Endothelial cell of umbilical vein (primary cell): Measurements from ENCODE around the gene STK17B. TPM values are rescaled to one million over a fixed set of nuclear protein-coding genes. Genes with fewer than 3 reads are reported as not detected.

ENCODE experiments used
- BruUV-seq: library from RNA; stranded (reverse); fragments of 400-500 nt; replicated peaks from 2 replicates; lab custom pipeline; 2021; lab: Mats Ljungman, UMichigan
- CTCF ChIA-PET: fragments of 300-600, 350-600 bp; sonication (Branson Sonifier 250); formaldehyde crosslinking; loops from one replicate; lab custom pipeline; 2021; ENCODE audit warnings: antibody characterized with exemption, inconsistent platforms; lab: Charles Lee
- POLR2A ChIA-PET: fragments of 300-600, 350-600 bp; sonication (Branson Sonifier 250); formaldehyde crosslinking; loops from one replicate; lab custom pipeline; 2021; ENCODE audit warnings: antibody characterized with exemption, inconsistent platforms; lab: Charles Lee
- DNase-seq: peaks from one replicate; pipeline ENCODE4 v3.0.0-alpha.2; 2011; ENCODE audit warnings: low read depth, low spot score
- FAIRE-seq: peaks from 2 replicates; lab custom pipeline; 2011; peaks lifted over from hg19 to GRCh38; lab: Jason Lieb, UNC
- H2AFZ ChIP-seq: 2 replicates; pipeline ENCODE4 v1.6.0; 2012; ENCODE audit warnings: low read depth, low read length, control low read depth, inconsistent platforms
- H3K27ac ChIP-seq: 2 replicates; pipeline ENCODE4 v1.5.1; 2011; ENCODE audit warnings: low read depth, mild to moderate bottlenecking, control low read depth, low read length, moderate library complexity; ENCODE audit not compliant: insufficient read depth
- H3K27me3 ChIP-seq, 2 experiments: 2 replicates each; pipeline versions ENCODE4 v1.6.0 to v1.6.1; 2011; ENCODE audit warnings: low read length in 2 of 2, mixed read lengths in 1 of 2; ENCODE audit not compliant: control insufficient read depth in 2 of 2, insufficient read depth in 2 of 2
- H3K36me3 ChIP-seq, 2 experiments: 2 replicates in 1 of 2; 3 replicates in 1 of 2; pipeline ENCODE4 v1.5.1; 2011; ENCODE audit warnings: low read length in 2 of 2, mild to moderate bottlenecking in 1 of 2, moderate library complexity in 1 of 2; ENCODE audit not compliant: control insufficient read depth in 2 of 2, insufficient read depth in 2 of 2; ENCODE audit errors: extremely low read depth in 1 of 2
- H3K4me1 ChIP-seq: 3 replicates; pipeline ENCODE4 v1.5.1; 2011; ENCODE audit warnings: mild to moderate bottlenecking, low read length; ENCODE audit not compliant: control insufficient read depth, insufficient read depth; ENCODE audit errors: extremely low read depth
- H3K4me2 ChIP-seq: 2 replicates; pipeline ENCODE4 v1.6.1; 2011; ENCODE audit warnings: low read length, control low read depth, mixed read lengths; ENCODE audit not compliant: insufficient read depth
- H3K4me3 ChIP-seq, 3 experiments: fragments of 200-600 bp in 1 of 3; sonication (generic), shearing (Covaris generic) in 1 of 3; replicated peaks in 1 of 3; 2 replicates each; pipeline ENCODE4 v1.5.1; 2011 to 2016; ENCODE audit warnings: control low read depth in 3 of 3, low read length in 3 of 3, mild to moderate bottlenecking in 2 of 3, inconsistent platforms in 1 of 3, low read depth in 1 of 3, moderate library complexity in 1 of 3; ENCODE audit not compliant: insufficient read depth in 1 of 3
- H3K79me2 ChIP-seq: 2 replicates; pipeline ENCODE4 v1.6.0; 2012; ENCODE audit warnings: low read length, inconsistent platforms; ENCODE audit not compliant: control insufficient read depth, insufficient read depth
- H3K9ac ChIP-seq: replicated peaks from 2 replicates; pipeline ENCODE3; 2011; ENCODE audit warnings: low read length, control low read depth; ENCODE audit not compliant: insufficient read depth; ENCODE audit errors: extremely low read depth
- H3K9me1 ChIP-seq: replicated peaks from 3 replicates; pipeline ENCODE4 v1.6.0; 2011; ENCODE audit warnings: mild to moderate bottlenecking, low read length; ENCODE audit not compliant: control insufficient read depth, insufficient read depth; ENCODE audit errors: extremely low read depth
- H3K9me3 ChIP-seq: replicated peaks from 2 replicates; pipeline ENCODE4 v1.5.1; 2012; ENCODE audit warnings: low read length, inconsistent platforms; ENCODE audit not compliant: control insufficient read depth, insufficient read depth
- H4K20me1 ChIP-seq: replicated peaks from 2 replicates; pipeline ENCODE3; 2011; ENCODE audit warnings: mild to moderate bottlenecking, low read length; ENCODE audit not compliant: control insufficient read depth, insufficient read depth; ENCODE audit errors: extremely low read depth
- EZH2 ChIP-seq: IDR thresholded peaks from 2 replicates; pipeline ENCODE4 v1.6.1; 2012; ENCODE audit warnings: borderline replicate concordance, low read depth, mild to moderate bottlenecking, moderate library complexity, low read length, inconsistent platforms; ENCODE audit not compliant: severe bottlenecking
- FOS ChIP-seq: IDR thresholded peaks from 2 replicates; pipeline ENCODE4 v1.6.1; 2011; ENCODE audit warnings: mild to moderate bottlenecking, low read length, moderate library complexity, borderline replicate concordance; ENCODE audit not compliant: insufficient read depth
- GATA2 ChIP-seq: IDR thresholded peaks from 2 replicates; pipeline ENCODE4 v1.7.0; 2011; ENCODE audit warnings: low read depth, mild to moderate bottlenecking, moderate library complexity, mixed read lengths, low read length; ENCODE audit not compliant: insufficient read length, insufficient read depth
- JUN ChIP-seq: IDR thresholded peaks from 2 replicates; pipeline ENCODE4 v1.6.1; 2011; ENCODE audit warnings: borderline replicate concordance, low read depth; ENCODE audit not compliant: insufficient read length, insufficient read depth
- MYC ChIP-seq: IDR thresholded peaks from one replicate; pipeline ENCODE4 v1.6.1; 2011; ENCODE audit warnings: mild to moderate bottlenecking, low read depth, low read length
- POLR2A ChIP-seq: IDR thresholded peaks from 2 replicates; pipeline ENCODE4 v1.6.1; 2012; ENCODE audit warnings: low read depth, mild to moderate bottlenecking, control low read depth, low read length
- POLR2AphosphoS5 ChIP-seq: IDR thresholded peaks from 2 replicates; pipeline ENCODE4 v1.6.1; 2012; ENCODE audit warnings: low read depth, mild to moderate bottlenecking, control low read depth, low read length, moderate library complexity; ENCODE audit not compliant: insufficient read depth
- dilution Hi-C: fragments of 300-500 bp; cut with MboI; formaldehyde crosslinking; loops from one replicate; pipeline ENCODE4 v1.15.0; 2019; ENCODE audit warnings: low sequenced_read_pairs; ENCODE audit not compliant: extremely low pct_ligation_motif_present
- intact Hi-C: fragments of 100-400 bp; cut with micrococcal nuclease; formaldehyde crosslinking; loops from one replicate; pipeline ENCODE4 v1.10.0; 2022
- polyA plus RNA-seq, 4 experiments: library from polyadenylated mRNA; depleted of rRNA in 3 of 4; stranded (reverse) in 3 of 4; unstranded in 1 of 4; fragments of >200 nt; gene quantifications; 2 replicates each; pipeline versions ENCODE4 v1.2.1 to v1.2.3, GENCODE V29; 2011 to 2012; ENCODE audit warnings: missing spikeins in 1 of 4
- total RNA-seq: library from RNA; stranded (reverse); gene quantifications from 2 replicates; pipeline ENCODE4 v1.2.3, GENCODE V29; 2021
- TF ChIP-seq, protein P1 (sequence below): IDR thresholded peaks from 2 replicates; pipeline ENCODE4 v1.6.1; 2011; ENCODE audit not compliant: insufficient read depth, insufficient read length
- TF ChIP-seq, protein P2 (sequence below), 2 donors: IDR thresholded peaks; 1 replicate in 1 of 2; 2 replicates in 1 of 2; pipeline ENCODE4 v1.5.1; 2011; ENCODE audit warnings: low read length in 2 of 2, mild to moderate bottlenecking in 2 of 2, moderate library complexity in 2 of 2, control low read depth in 1 of 2, inconsistent platforms in 1 of 2, low read depth in 1 of 2; ENCODE audit not compliant: insufficient read depth in 1 of 2; ENCODE audit errors: extremely low read depth in 1 of 2

STK17B gene
- total and polyA plus RNA-seq, 2 donors (not counting 3 experiments of a cell fraction or from before 2014, with no cell fraction given) = 2.5 to 16.6 TPM

DNA sequence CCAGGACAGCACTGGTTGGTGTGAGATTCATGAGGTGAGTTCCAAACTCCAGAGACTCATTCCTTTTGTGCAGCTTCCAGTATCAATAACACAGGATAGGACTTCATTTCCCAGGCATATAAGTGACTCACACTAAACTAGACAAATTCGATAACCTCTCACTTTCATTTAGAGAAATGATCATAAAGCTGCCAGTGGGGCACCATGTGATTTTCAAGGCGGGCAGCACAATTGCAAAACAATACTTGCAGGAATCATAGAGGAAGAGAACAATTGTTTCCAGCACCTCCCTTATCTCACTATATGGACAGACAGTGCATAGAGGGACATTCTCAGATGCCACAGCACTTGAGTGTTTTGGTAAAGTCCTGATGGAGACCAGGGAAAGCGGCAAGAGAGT is 71.5 kb downstream of the STK17B start:
- Histone ChIP-seq H3K9me1 (no peaks in the 10 kb centered on the region), H3K27me3 (peaks cover 0 to 2% of the 10 kb centered on the region in 2 experiments), H3K27ac (no peak overlapping the region), H4K20me1 (no peaks in the 10 kb centered on the region), H3K79me2 (no peaks in the 10 kb centered on the region), H3K4me2 (peak overlapping the region; percentile 12), H2AFZ (peak overlapping the region; percentile 56), H3K9me3 (no peaks in the 10 kb centered on the region), H3K4me1 (peaks cover 6% of the 10 kb centered on the region), H3K9ac (no peak overlapping the region), H3K4me3 (no peak overlapping the region), H3K36me3 (no peaks in the 10 kb centered on the region)
- CTCF ChIA-PET = no interaction called here
- POLR2A ChIA-PET = no interaction called here
- intact Hi-C loops = no loop called here
- dilution Hi-C loops = no loop called here
- no TSS peak for BruUV-seq
- FAIRE-seq = peak; percentile 43
- TF ChIP-seq MYC (no peak), JUN (peak; percentile 25)
- peak; percentile 72 for DNase-seq

DNA sequence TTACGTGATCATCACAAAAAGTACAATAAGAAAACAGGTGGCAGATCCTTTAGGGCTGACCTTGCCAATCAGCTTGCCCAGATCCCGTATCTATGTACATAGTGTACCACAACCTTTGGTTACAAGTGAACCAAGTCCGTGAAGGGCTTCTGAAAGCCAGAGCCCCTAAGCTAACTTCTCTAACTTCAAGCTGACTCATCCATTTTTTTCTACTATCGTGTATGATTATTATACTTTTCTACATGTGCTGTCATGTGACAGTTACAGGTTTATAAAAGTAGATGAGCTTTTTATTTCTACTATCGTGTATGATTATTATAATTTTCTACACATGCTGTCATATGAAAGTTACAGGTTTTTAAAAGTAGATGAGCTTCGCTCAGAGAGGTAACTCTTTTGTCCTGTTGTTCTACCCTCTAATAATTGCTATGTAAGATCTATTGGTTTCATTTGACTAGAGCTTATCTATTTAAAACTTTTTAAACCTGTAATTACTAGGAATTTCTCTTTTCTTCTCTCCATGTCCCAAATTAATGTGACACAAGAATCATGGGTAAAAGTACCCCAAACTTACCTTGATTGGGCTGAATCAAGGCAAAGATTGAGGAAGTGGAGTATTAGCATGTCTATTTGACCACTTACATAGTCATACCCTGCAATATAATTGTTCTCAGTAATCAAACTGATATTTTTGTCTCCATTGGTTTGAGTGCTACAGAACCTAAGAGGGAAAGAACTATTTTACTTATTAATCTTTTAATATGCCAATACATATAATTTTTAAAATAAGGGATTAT is 73.3 kb downstream of the STK17B start:
- no peak overlapping the region for H3K9ac ChIP-seq
- no peak overlapping the region for H3K27ac ChIP-seq
- peaks cover 0 to 2% of the 10 kb centered on the region in 2 experiments for H3K27me3 ChIP-seq
- DNase-seq = no peak
- intact Hi-C loops = no loop called here
- ChIA-PET POLR2A (no interaction called here), CTCF (interaction anchor here (0.8 kb wide), 1 partner anchor 20 kb away, joined by 3 read pairs; no protein-coding TSS in a partner anchor)
- no peak overlapping the region for H3K4me2 ChIP-seq
- no TSS peak for BruUV-seq
- TF ChIP-seq FOS (no peak), POLR2A (no peak), JUN (no peak), EZH2 (no peak), MYC (no peak), GATA2 (no peak), POLR2AphosphoS5 (no peak)
- TF ChIP-seq, protein P1, sequence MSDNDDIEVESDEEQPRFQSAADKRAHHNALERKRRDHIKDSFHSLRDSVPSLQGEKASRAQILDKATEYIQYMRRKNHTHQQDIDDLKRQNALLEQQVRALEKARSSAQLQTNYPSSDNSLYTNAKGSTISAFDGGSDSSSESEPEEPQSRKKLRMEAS = no peak
- TF ChIP-seq, protein P2, sequence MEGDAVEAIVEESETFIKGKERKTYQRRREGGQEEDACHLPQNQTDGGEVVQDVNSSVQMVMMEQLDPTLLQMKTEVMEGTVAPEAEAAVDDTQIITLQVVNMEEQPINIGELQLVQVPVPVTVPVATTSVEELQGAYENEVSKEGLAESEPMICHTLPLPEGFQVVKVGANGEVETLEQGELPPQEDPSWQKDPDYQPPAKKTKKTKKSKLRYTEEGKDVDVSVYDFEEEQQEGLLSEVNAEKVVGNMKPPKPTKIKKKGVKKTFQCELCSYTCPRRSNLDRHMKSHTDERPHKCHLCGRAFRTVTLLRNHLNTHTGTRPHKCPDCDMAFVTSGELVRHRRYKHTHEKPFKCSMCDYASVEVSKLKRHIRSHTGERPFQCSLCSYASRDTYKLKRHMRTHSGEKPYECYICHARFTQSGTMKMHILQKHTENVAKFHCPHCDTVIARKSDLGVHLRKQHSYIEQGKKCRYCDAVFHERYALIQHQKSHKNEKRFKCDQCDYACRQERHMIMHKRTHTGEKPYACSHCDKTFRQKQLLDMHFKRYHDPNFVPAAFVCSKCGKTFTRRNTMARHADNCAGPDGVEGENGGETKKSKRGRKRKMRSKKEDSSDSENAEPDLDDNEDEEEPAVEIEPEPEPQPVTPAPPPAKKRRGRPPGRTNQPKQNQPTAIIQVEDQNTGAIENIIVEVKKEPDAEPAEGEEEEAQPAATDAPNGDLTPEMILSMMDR (IDR thresholded peaks at IDR 0.05; ENCODE audit: extremely low read depth in 1 of 2, insufficient read depth in 1 of 2, low read depth in 1 of 2, low read length in 2 of 2) = no peak
- dilution Hi-C loops = no loop called here
- no peaks in the 10 kb centered on the region for H3K9me1 ChIP-seq
- no peak for FAIRE-seq
- H3K4me1 ChIP-seq = peaks cover 6% of the 10 kb centered on the region
- H3K36me3 ChIP-seq = no peaks in the 10 kb centered on the region
- H3K79me2 ChIP-seq = no peaks in the 10 kb centered on the region
- no peaks in the 10 kb centered on the region for H3K9me3 ChIP-seq
- H3K4me3 ChIP-seq = no peak overlapping the region
- no peak overlapping the region for H2AFZ ChIP-seq
- H4K20me1 ChIP-seq = no peaks in the 10 kb centered on the region
